ENCODE results near the gene EIF3CL. TPM values are rescaled to one million over a fixed set of nuclear protein-coding genes. Genes with fewer than 3 reads are reported as not detected.
"Not testable (repeated sequence)": the region's sequence is repeated elsewhere in the genome, so short reads cannot be mapped to it uniquely, and the experiment has no call there.

The EIF3CL gene
- polyA plus RNA-seq, 2 donors, result 41.2 to 49.7 TPM

- H3K36me3 ChIP-seq (ENCODE audit: control insufficient read depth in 2 of 2, insufficient read depth in 2 of 2, low read length in 1 of 2); H3K4me1 ChIP-seq (ENCODE audit: control insufficient read depth in 2 of 2, insufficient read depth in 2 of 2, low read length in 1 of 2); H3K27me3 ChIP-seq (ENCODE audit: control insufficient read depth in 1 of 2, insufficient read depth in 2 of 2, low read length in 2 of 2); H3K9me3 ChIP-seq (ENCODE audit: control insufficient read depth in 2 of 2, insufficient read depth in 1 of 2, low read depth in 1 of 2, low read length in 1 of 2); H3K27ac ChIP-seq (ENCODE audit: low read depth in 2 of 2, low read length in 1 of 2); H3K4me3 ChIP-seq (ENCODE audit: low read depth in 1 of 2, low read length in 2 of 2): not testable (repeated sequence)
- WGBS, 2 donors, result no CpG with 5 or more reads among the region's 5 CpGs
These were observed 40.2 kb downstream of the EIF3CL start, which contains the start of gene NPIPB6 for GRCh38 chr16:28363408-28363807. TSS of gene NPIPB6 (minus strand) at chr16:28363508. CDS start at chr16:28362822, 686 bp downstream.

- H3K4me1 ChIP-seq (ENCODE audit: control insufficient read depth in 2 of 2, insufficient read depth in 2 of 2, low read length in 1 of 2); H3K36me3 ChIP-seq (ENCODE audit: control insufficient read depth in 2 of 2, insufficient read depth in 2 of 2, low read length in 1 of 2); H3K4me3 ChIP-seq (ENCODE audit: low read depth in 1 of 2, low read length in 2 of 2); H3K27me3 ChIP-seq (ENCODE audit: control insufficient read depth in 1 of 2, insufficient read depth in 2 of 2, low read length in 2 of 2); H3K27ac ChIP-seq (ENCODE audit: low read depth in 2 of 2, low read length in 1 of 2); H3K9me3 ChIP-seq (ENCODE audit: control insufficient read depth in 2 of 2, insufficient read depth in 1 of 2, low read depth in 1 of 2, low read length in 1 of 2): not testable (repeated sequence)
- WGBS, 2 donors, result 61 to 75% methylated on average over 2 of the region's 5 CpGs
These were observed 41.0 kb downstream of the EIF3CL start for GRCh38 chr16:28362600-28362999.

GRCh38 chr16:28338230-28338629 lies 65.4 kb downstream of the EIF3CL start:
- not testable (repeated sequence) for H3K27me3 ChIP-seq (ENCODE audit: control insufficient read depth in 1 of 2, insufficient read depth in 2 of 2, low read length in 2 of 2); H3K9me3 ChIP-seq (ENCODE audit: control insufficient read depth in 2 of 2, insufficient read depth in 1 of 2, low read depth in 1 of 2, low read length in 1 of 2); H3K36me3 ChIP-seq (ENCODE audit: control insufficient read depth in 2 of 2, insufficient read depth in 2 of 2, low read length in 1 of 2); H3K27ac ChIP-seq (ENCODE audit: low read depth in 2 of 2, low read length in 1 of 2); H3K4me3 ChIP-seq (ENCODE audit: low read depth in 1 of 2, low read length in 2 of 2); H3K4me1 ChIP-seq (ENCODE audit: control insufficient read depth in 2 of 2, insufficient read depth in 2 of 2, low read length in 1 of 2)
- WGBS, 2 donors, result 80 to 89% methylated on average over 5 of the region's 6 CpGs

GRCh38 chr16:28336940-28337710 lies 66.5 kb downstream of the EIF3CL start:
- H3K4me1 ChIP-seq (ENCODE audit: control insufficient read depth in 2 of 2, insufficient read depth in 2 of 2, low read length in 1 of 2); H3K27me3 ChIP-seq (ENCODE audit: control insufficient read depth in 1 of 2, insufficient read depth in 2 of 2, low read length in 2 of 2); H3K36me3 ChIP-seq (ENCODE audit: control insufficient read depth in 2 of 2, insufficient read depth in 2 of 2, low read length in 1 of 2); H3K4me3 ChIP-seq (ENCODE audit: low read depth in 1 of 2, low read length in 2 of 2); H3K9me3 ChIP-seq (ENCODE audit: control insufficient read depth in 2 of 2, insufficient read depth in 1 of 2, low read depth in 1 of 2, low read length in 1 of 2): not testable (repeated sequence)
- WGBS, 2 donors, result 71 to 74% methylated on average over 4 to 5 of the region's 5 CpGs
- H3K27ac ChIP-seq (ENCODE audit: low read depth in 2 of 2, low read length in 1 of 2), result peak overlapping the region in 1 of 2 donors; percentile 55

GRCh38 chr16:28335678-28336077 lies 68.0 kb downstream of the EIF3CL start:
- 87 to 88% methylated on average over 7 to 8 of the region's 8 CpGs for WGBS, 2 donors
- H3K9me3 ChIP-seq (ENCODE audit: control insufficient read depth in 2 of 2, insufficient read depth in 1 of 2, low read depth in 1 of 2, low read length in 1 of 2); H3K27ac ChIP-seq (ENCODE audit: low read depth in 2 of 2, low read length in 1 of 2); H3K27me3 ChIP-seq (ENCODE audit: control insufficient read depth in 1 of 2, insufficient read depth in 2 of 2, low read length in 2 of 2); H3K4me3 ChIP-seq (ENCODE audit: low read depth in 1 of 2, low read length in 2 of 2); H3K36me3 ChIP-seq (ENCODE audit: control insufficient read depth in 2 of 2, insufficient read depth in 2 of 2, low read length in 1 of 2); H3K4me1 ChIP-seq (ENCODE audit: control insufficient read depth in 2 of 2, insufficient read depth in 2 of 2, low read length in 1 of 2): not testable (repeated sequence)

GRCh38 chr16:28332632-28333031 lies 71.0 kb downstream of the EIF3CL start:
- not testable (repeated sequence) for H3K36me3 ChIP-seq (ENCODE audit: control insufficient read depth in 2 of 2, insufficient read depth in 2 of 2, low read length in 1 of 2); H3K27ac ChIP-seq (ENCODE audit: low read depth in 2 of 2, low read length in 1 of 2); H3K4me1 ChIP-seq (ENCODE audit: control insufficient read depth in 2 of 2, insufficient read depth in 2 of 2, low read length in 1 of 2); H3K27me3 ChIP-seq (ENCODE audit: control insufficient read depth in 1 of 2, insufficient read depth in 2 of 2, low read length in 2 of 2); H3K4me3 ChIP-seq (ENCODE audit: low read depth in 1 of 2, low read length in 2 of 2); H3K9me3 ChIP-seq (ENCODE audit: control insufficient read depth in 2 of 2, insufficient read depth in 1 of 2, low read depth in 1 of 2, low read length in 1 of 2)
- WGBS, 2 donors, result 56 to 85% methylated on average over 4 to 6 of the region's 6 CpGs

GRCh38 chr16:28330981-28331380 lies 72.7 kb downstream of the EIF3CL start:
- 51 to 65% methylated on average over 2 of the region's 2 CpGs for whole genome bisulfite sequencing, 2 donors
- not testable (repeated sequence) for H3K9me3 ChIP-seq (ENCODE audit: control insufficient read depth in 2 of 2, insufficient read depth in 1 of 2, low read depth in 1 of 2, low read length in 1 of 2); H3K27me3 ChIP-seq (ENCODE audit: control insufficient read depth in 1 of 2, insufficient read depth in 2 of 2, low read length in 2 of 2); H3K4me1 ChIP-seq (ENCODE audit: control insufficient read depth in 2 of 2, insufficient read depth in 2 of 2, low read length in 1 of 2); H3K27ac ChIP-seq (ENCODE audit: low read depth in 2 of 2, low read length in 1 of 2); H3K4me3 ChIP-seq (ENCODE audit: low read depth in 1 of 2, low read length in 2 of 2); H3K36me3 ChIP-seq (ENCODE audit: control insufficient read depth in 2 of 2, insufficient read depth in 2 of 2, low read length in 1 of 2)

- H3K36me3 ChIP-seq (ENCODE audit: control insufficient read depth in 2 of 2, insufficient read depth in 2 of 2, low read length in 1 of 2); H3K4me1 ChIP-seq (ENCODE audit: control insufficient read depth in 2 of 2, insufficient read depth in 2 of 2, low read length in 1 of 2); H3K27ac ChIP-seq (ENCODE audit: low read depth in 2 of 2, low read length in 1 of 2); H3K27me3 ChIP-seq (ENCODE audit: control insufficient read depth in 1 of 2, insufficient read depth in 2 of 2, low read length in 2 of 2); H3K4me3 ChIP-seq (ENCODE audit: low read depth in 1 of 2, low read length in 2 of 2); H3K9me3 ChIP-seq (ENCODE audit: control insufficient read depth in 2 of 2, insufficient read depth in 1 of 2, low read depth in 1 of 2, low read length in 1 of 2): not testable (repeated sequence)
- WGBS, 2 donors, result 21 to 28% methylated on average over 7 to 9 of the region's 9 CpGs
These were observed 73.4 kb downstream of the EIF3CL start for GRCh38 chr16:28330232-28330631.

Other genes with a start within 250 kb of the EIF3CL start
- gene XPO6, start 191.9 kb downstream of the EIF3CL start, polyA plus RNA-seq, result 10 to 100 TPM; 50.6 to 52.1 TPM
- gene SBK1, start 111.3 kb downstream of the EIF3CL start, polyA plus RNA-seq, result under 1 TPM; 0.36 to 0.47 TPM
- gene NPIPB6, start 40.3 kb downstream of the EIF3CL start, polyA plus RNA-seq, result under 1 TPM; 0.21 to 0.77 TPM
- under 1 TPM in 1 of 2 donors, not detected in 1; 0.10 TPM for gene NPIPB7, start 68.5 kb upstream of the EIF3CL start, polyA plus RNA-seq
- 10 to 100 TPM; 14.9 to 19.3 TPM for gene CLN3, start 88.2 kb upstream of the EIF3CL start, polyA plus RNA-seq
- gene APOBR, start 90.8 kb upstream of the EIF3CL start, polyA plus RNA-seq, result 1 to 10 TPM; 1.2 TPM
- gene IL27, start 103.0 kb upstream of the EIF3CL start, polyA plus RNA-seq, result under 1 TPM; 0.04 to 0.14 TPM
- gene NUPR1, start 135.1 kb upstream of the EIF3CL start, polyA plus RNA-seq, result 100 to 1,000 TPM in 1 of 2 donors, 10 to 100 TPM in 1; 88.1 to 161 TPM
- gene SGF29, start 150.1 kb upstream of the EIF3CL start, polyA plus RNA-seq, result 10 to 100 TPM; 16.3 to 17.6 TPM
- under 1 TPM; 0.05 to 0.43 TPM for gene SULT1A2, start 193.2 kb upstream of the EIF3CL start, polyA plus RNA-seq
- gene SULT1A1, start 206.2 kb upstream of the EIF3CL start, polyA plus RNA-seq, result 1 to 10 TPM; 5.6 to 7.9 TPM
- under 1 TPM in 1 of 2 donors, not detected in 1; 0.06 TPM for gene NPIPB8, start 234.2 kb upstream of the EIF3CL start, polyA plus RNA-seq

All from esophagus (tissue), 2 donors.